Hematopoietic multipotent progenitor cell treated with erythropoietin and hydrocortisone succinate and interleukin-3 and kit ligand, for 6 days (in vitro differentiated cells): ENCODE measurements around the gene PCCA.
"Not testable (repeated sequence)": the region's sequence is repeated elsewhere in the genome, so short reads cannot be mapped to it uniquely, and the experiment has no call there.

Source experiments
- DNase-seq: peaks from one replicate; pipeline ENCODE4 v3.0.0-alpha.2; 2015

The PCCA gene

GRCh38 chr13:100517135-100517534 is 428.2 kb downstream of the PCCA start:
- no peak for DNase-seq

DNA sequence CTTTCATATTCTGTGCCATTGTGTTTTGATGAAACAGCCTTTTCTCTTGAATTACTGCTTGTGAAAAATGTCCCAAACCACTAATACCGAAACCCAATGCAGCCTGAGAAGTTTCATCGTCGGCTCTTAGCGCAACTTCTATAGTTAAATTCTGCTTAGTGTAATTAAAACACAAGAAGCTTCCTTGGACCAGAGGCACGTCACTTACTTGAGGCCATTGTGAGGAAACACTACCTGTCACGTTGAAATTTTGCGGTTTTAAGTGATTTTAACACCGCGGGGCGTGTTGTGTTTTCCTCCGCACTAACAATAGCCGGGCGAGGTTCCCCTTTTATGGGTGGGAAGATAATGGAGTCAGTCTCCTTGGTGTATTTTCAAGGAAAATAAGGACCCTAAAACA is 428.8 kb downstream of the PCCA start:
- no peak for DNase-seq

DNA sequence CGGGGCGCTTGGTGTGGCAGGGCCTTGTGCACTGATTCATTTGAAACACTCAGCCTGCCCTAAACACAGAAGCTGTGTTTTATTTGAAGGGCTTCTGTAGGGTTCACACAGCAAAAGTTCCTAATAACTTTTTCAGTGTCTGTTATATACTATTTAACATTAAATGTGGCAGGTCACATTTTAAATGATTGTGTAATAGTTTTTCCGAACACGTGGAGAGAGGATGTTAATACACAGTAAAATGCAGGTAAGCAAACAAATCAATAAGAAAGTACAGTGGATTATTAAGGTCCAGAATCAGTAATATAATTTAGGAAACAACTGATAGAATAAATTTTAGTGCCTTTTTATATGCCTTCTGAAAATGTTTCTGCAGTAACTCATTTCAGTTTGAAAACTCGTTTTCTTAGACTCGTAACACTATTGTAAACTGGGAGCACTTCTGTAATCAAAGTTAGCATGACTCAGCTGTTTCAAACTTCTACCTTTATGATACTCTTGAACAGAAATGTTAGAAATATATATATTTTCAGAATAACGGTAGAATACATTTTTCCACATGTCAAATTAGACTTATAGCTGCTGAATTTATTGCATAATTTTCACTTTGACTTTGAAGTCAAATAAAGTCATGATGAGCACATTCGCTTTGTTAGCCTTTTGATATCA is 429.6 kb downstream of the PCCA start:
- DNase-seq, result no peak

DNA sequence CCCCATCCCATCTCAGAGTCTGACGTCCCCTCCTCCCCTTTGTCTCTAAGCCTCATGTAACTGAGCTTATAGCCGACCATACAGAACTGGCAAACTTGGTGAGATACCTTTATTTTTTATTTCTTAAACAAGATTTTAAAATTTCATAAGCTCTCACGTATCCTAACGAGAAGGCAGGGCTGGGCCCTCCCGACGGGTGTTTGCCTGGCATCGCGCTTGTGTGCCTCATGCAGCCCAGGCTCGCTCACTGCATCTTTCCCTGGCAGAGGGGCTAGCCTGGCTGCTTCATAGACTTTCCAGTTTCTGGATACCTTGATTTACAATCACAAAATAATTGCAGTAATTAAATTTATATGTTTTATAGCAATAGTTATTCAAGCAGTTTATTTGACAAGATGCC is 430.7 kb downstream of the PCCA start:
- no peak for DNase-seq

DNA sequence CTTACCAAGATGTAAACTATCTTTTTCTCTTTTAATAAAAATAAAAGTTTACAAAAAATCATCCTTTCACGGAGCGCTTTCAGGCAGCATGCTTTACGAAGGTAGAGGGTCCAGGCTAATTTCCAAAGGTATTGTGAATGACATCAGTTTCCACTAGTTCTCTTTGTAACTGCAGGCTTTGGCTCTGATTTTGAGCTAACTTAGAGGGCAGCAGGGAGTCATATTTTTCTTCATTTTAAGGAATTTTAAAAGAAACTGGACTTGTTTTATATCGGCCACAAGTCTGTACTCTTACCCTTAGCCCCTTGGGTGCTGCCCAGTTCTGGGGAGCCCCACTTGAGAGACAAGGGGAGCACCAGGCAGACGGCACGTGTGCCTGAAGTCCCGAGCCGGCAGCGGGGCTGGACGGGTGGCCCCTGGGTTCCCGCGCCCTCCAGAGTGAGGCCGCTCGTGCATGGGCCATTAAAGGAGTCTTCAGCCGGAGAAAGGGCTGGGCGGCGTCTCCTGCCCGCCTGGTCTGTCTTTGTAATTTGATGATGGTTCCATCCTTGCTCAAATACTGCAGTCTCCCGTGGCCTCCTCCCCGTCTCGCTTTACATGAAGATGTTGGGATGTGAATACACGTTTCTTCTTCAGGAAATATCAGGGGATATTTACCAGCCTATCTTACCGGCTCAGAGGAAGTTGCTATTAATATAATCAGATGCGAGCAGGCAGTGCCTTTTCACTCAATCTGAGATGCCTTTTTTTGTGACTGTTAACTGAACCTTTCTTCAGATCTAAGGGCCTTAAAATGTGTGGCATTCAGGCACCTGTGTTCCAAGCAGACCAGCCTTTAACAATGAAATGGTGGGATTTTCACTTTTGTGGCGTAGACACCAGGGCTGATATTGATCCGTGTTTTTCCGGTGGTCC is 432.3 kb downstream of the PCCA start:
- no peak for DNase-seq

DNA sequence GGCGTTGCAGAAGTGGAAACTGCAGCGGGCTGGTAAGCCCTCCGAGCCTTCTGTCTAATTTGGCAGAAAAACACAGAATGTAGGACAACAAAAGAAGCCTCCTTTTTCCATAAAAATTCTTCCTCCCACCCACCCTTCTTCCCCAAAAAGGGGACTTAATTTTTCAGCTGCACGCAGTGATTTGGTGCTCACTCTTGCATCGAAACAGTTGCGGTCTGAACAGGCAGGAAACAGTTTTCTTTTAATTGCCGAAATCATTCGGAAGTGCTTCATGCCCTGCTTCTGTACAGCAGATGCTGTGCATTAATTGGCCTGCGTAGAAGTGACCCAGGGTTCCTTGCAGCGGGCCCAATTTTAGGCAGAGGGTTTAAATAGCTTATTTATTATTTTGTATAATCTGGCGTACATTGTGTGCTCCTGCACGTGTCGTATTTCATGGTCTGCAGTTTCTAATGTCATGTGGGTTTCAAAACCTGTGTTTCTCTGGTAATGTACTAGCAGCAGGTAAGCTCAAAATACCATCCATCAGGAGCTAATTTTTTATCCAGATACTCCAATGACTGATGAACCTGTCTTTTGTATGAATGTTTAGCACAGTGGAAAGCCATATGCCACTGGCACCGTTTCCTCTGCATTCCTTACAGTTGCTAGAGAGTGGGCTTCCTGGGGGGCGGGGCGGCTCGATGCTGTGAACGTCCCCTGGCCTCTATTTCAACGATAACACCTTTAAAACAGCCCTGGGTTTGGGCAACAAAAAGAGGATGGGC is 433.1 kb downstream of the PCCA start:
- DNase-seq, result no peak

DNA sequence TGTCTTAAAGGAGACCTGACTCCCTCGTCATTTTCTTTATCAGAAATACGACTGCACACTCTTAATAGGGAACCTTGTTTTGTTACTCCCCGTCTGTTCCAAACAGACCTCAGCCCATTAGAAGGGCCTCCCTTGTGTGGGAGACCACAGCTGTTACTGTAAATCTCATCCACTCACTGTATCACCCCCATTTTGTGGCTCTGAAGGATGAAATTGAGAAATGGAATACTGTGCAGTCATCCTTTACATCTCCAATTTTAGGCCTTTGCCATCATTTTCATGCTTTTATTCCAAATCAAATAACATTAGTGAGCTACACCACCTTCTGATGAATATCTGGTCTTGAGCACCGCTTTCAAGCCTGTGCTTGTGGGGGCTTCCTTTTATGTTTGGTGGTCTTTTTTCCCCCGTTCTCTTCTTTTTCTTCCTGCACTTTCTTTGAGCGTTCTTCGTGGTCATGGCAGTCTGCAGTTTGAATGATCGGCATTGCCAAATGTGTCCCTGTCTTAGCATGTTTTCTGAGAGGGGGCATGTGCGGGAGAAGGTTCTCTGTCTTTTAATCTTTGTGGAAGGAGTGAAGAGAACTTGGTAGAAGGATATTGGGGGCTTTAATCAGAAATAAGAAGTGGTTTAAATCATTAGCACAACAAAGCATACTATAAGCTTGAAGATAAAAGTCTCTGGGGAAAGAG is 433.9 kb downstream of the PCCA start:
- DNase-seq, result no peak

- no peak for DNase-seq
These were observed 434.5 kb downstream of the PCCA start for GRCh38 chr13:100523411-100523810.

- DNase-seq, result no peak
These were observed 435.1 kb downstream of the PCCA start for GRCh38 chr13:100523981-100524386.

- not testable (repeated sequence) for DNase-seq
These were observed 435.8 kb downstream of the PCCA start for GRCh38 chr13:100524688-100525087.

DNA sequence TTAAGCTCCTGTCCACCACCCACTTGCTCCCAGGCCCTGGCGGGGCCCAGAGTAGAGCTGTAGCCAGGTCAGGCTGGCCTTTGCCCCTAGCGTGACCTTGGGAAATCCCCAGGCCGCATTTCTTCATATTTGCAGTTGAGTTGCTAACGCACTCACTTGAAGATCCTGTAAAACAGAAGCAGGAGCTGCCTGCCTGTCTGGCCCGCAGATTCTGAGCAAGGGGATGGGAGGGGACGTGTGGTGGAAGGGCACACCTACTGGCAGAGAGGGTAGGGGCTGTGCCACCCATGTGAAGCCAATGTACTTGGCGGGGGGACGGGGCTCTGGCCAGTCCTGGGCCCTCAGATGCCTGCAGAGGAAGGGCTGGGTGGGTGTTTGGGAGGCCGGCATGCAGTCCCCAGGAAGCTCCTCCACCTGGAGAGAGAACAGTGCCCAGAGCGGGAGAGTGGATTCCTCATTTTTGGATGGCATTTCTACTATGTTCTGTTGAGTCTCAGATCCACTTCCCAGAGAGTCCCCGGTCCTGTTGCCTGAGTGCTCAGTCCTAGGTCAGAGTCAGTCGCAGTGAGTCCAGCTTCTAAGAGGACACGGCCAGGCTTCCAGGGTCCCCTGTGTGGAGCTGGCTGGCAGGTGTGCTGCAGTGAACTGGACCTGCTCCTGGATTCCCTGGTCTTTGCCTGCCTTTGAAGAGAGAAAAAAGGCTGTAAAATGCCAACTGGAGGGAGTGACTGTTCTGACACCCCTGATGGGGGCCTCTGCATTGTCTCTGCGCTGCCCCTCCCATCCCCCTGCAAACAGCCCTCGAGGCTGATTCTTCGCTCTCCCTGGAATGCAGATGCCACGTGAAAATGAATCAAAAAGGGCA is 436.8 kb downstream of the PCCA start:
- no peak for DNase-seq

DNA sequence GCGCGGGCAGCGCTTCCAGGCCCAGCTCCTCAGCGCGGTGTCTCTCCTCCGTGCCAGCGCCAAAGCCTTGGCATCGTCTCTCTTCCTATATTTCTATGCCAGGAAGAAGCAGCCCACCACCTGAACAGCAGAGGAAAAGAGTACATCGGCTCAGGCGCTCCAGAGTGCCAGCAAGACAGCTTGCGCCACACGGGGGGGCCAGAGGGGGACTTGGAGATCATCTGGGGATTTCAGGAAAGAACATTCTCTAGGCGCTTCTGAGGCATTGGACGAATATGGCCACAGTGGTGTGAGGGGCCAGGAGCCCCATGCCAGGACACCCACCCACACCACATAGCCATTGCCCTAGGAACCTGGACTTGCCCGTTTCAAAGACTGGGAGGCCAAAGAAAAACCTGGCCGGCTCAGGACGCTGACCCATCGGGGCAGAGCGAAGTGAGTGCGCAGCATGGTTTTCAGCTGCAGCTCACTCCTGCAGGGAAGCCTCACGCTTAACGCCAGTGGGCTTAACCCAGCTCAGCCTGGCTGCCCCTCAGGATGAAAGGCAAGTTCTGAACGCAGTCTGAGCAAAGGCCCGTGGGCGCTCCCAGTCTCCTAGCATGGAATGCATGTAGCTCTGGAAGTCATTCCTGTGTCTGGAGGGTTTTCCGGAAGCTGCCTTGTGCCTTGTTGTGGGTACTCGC is 437.6 kb downstream of the PCCA start:
- no peak for DNase-seq

DNA sequence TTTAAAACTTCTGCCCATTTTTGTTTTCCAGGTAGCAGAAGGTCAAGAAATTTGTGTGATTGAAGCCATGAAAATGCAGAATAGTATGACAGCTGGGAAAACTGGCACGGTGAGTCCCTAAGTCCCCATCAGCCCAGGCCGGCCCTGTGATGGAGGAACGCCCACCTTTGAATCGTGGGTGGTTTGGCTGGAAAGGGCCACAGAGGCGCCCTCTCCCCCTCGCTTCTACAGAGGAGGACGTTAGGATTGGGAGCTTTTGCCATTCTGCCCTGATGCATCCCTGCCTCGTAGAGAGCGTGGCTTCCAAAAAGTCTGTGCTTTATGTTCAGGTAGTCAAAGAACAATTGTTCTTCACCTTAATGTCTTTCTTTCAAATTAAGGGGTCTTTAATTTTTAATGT is 438.8 kb downstream of the PCCA start:
- no peak for DNase-seq

DNA sequence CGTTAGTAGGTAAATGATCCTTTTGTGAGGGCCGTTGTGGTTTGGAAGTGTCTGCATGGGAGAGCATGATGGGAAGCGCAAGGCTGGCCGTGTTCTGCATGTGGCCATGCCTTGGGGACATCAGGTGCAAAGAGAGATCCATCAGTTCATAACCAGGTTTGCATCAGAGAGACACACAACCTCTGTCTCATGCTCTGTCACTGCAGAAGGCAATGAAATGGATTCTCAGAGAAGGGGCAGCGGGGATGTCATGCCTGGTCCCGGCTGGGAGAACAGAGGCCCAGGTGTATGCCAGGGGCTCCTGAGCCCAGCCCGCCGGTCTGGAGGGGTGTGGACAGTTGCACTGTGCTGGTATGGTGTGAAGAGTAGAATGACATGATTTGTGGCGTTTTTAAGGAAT is 439.5 kb downstream of the PCCA start:
- DNase-seq, result no peak

GRCh38 chr13:100528820-100529219 is 439.9 kb downstream of the PCCA start:
- no peak for DNase-seq

GRCh38 chr13:100529666-100530377 is 440.9 kb downstream of the PCCA start:
- DNase-seq, result no peak

DNA sequence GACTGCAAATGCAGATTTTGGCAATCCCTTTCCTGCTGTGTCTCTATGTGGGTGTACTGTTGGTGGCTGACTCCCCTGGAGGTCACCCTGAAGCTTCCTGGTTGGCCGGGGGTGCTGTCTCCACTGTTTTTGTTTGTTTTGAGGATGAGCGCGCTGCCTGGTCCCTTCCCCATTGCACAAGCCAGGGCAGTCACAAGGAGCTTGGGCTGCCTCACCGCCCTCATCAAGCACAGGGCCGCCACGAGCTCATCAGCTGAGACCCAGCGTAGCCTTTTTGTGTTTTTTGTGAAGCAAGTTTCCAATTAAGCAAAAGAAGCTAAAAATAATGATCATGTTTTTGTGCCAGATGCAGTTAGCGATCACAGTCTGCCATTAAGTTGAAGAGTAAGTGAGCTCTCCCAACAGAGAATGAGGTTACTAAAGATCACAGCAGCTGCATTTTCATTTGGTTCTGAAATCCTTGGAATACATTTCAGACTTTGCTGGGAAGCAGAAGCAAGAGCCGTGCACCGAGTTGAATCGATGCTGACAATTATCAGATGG is 441.8 kb downstream of the PCCA start:
- no peak for DNase-seq

GRCh38 chr13:100532090-100532766 is 443.3 kb downstream of the PCCA start:
- DNase-seq, result no peak

GRCh38 chr13:100532836-100533435 is 444.0 kb downstream of the PCCA start:
- no peak for DNase-seq
